Thyroid gland (tissue), 4 donors: Measurements from ENCODE around the gene CSNK2A1.

Experiments used
- CTCF ChIP-seq, 6 experiments: fragments of 200-600 bp in 3 of 6; fragments of 450-650 bp in 3 of 6; sonication (generic) in 3 of 6; IDR thresholded peaks; one replicate each; pipeline ENCODE4 v1.5.1; 2016 to 2019; ENCODE audit warnings: antibody characterized with exemption in 6 of 6, mild to moderate bottlenecking in 2 of 6, inconsistent platforms in 1 of 6, moderate library complexity in 1 of 6
- POLR2A ChIP-seq, 2 donors: fragments of 450-650 bp; IDR thresholded peaks; one replicate each; pipeline ENCODE4 v1.6.1; 2017; ENCODE audit warnings: antibody characterized with exemption in 2 of 2, mild to moderate bottlenecking in 2 of 2, moderate library complexity in 1 of 2

- TF ChIP-seq CTCF (IDR thresholded peaks at IDR 0.05) (no peak), POLR2A (IDR thresholded peaks at IDR 0.05) (no peak)
Measured at GRCh38 chr20:530321-530720, 13.3 kb downstream of the CSNK2A1 start.
